Tibial artery (tissue), 4 donors: ENCODE data around the gene STXBP5L.

Experiments
- DNase-seq, 2 donors: peaks; one replicate each; pipeline ENCODE4 v3.0.0-alpha.2; 2019
- H3K27ac ChIP-seq, 2 donors: fragments of 200-600 bp; sonication (generic) in 1 of 2; 1 replicate in 1 of 2; 2 replicates in 1 of 2; pipeline ENCODE4 v1.5.1; 2018 to 2019; ENCODE audit warnings: mild to moderate bottlenecking in 1 of 2
- H3K27me3 ChIP-seq, 2 donors: fragments of 200-600 bp; sonication (generic) in 1 of 2; one replicate each; pipeline versions ENCODE4 v1.5.1 to v1.6.0; 2016 to 2019
- H3K36me3 ChIP-seq, 3 donors: fragments of 200-600 bp; sonication (generic) in 2 of 3; one replicate each; pipeline ENCODE4 v1.5.1; 2016 to 2019; ENCODE audit warnings: mild to moderate bottlenecking in 2 of 3
- H3K4me1 ChIP-seq, 4 donors: fragments of 200-600 bp; sonication (generic) in 2 of 4; 1 replicate in 3 of 4; 2 replicates in 1 of 4; pipeline ENCODE4 v1.5.1; 2016 to 2019
- H3K4me3 ChIP-seq, 2 donors: fragments of 200-600 bp; sonication (generic) in 1 of 2; 1 replicate in 1 of 2; 2 replicates in 1 of 2; pipeline ENCODE4 v1.5.1; 2018 to 2019; ENCODE audit warnings: mild to moderate bottlenecking in 2 of 2
- H3K9me3 ChIP-seq, 3 donors: fragments of 200-600 bp; sonication (generic) in 1 of 3; one replicate each; pipeline ENCODE4 v1.5.1; 2016 to 2019
- CTCF ChIP-seq, 2 experiments: fragments of 200-600 bp in 1 of 2; fragments of 450-650 bp in 1 of 2; IDR thresholded peaks; one replicate each; pipeline ENCODE4 v1.5.1; 2017 to 2019; ENCODE audit warnings: antibody characterized with exemption in 2 of 2, mild to moderate bottlenecking in 1 of 2, moderate library complexity in 1 of 2
- intact Hi-C: fragments of 100-400 bp; cut with DNase I; formaldehyde crosslinking; loops from one replicate; pipeline ENCODE4 v1.15.0; 2023; ENCODE audit warnings: low total_unique reads

The STXBP5L gene

GRCh38 chr3:120908030-120908794 is at the start of gene STXBP5L:
Gene STXBP5L (plus strand): TSS chr3:120908205. CDS start chr3:120909579, 1,374 bp downstream.
- peak within 1 kb of the TSS; percentile 32 to 51 for H3K4me3 ChIP-seq
- H3K27ac ChIP-seq: no peak within 1 kb of the TSS
- intact Hi-C loops: no loop called here
- no peaks in the 10 kb centered on the region for H3K9me3 ChIP-seq
- no peaks in the 10 kb centered on the region for H3K36me3 ChIP-seq
- H3K4me1 ChIP-seq: peaks cover 0 to 20% (median 16%) of the 10 kb centered on the region in 4 donors
- TF ChIP-seq CTCF (IDR thresholded peaks at IDR 0.05): no peak
- peaks cover 0 to 27% of the 10 kb centered on the region in 2 donors for H3K27me3 ChIP-seq
- DNase-seq: peak in 1 of 2 donors; percentile 24

DNA sequence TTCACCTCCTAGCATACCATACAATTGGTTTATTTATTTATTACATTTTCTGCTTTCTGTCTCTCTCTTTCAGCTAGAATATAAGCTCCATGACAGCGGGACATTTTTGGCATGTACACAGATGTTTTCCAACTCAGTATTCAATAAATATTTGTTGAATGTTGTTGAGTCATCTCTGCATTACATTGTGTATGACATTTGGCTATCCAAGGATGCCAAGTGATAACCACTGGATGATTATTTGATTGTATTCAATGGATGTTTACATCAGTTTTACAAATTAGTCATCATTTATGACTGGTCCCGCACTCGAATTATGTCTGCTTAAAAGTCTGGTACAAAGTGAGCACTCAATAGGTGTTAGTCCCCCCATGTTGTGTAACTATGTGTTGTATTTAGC is 49.5 kb upstream of the STXBP5L start:
- no peak for TF ChIP-seq CTCF (IDR thresholded peaks at IDR 0.05)
- intact Hi-C loops: no loop called here
- H3K36me3 ChIP-seq: no peaks in the 10 kb centered on the region
- no peak overlapping the region for H3K27ac ChIP-seq
- DNase-seq: no peak
- H3K4me1 ChIP-seq: peaks cover 0 to 12% (median 2%) of the 10 kb centered on the region in 4 donors
- H3K27me3 ChIP-seq: no peaks in the 10 kb centered on the region
- no peaks in the 10 kb centered on the region for H3K9me3 ChIP-seq
- H3K4me3 ChIP-seq: no peak overlapping the region

DNA sequence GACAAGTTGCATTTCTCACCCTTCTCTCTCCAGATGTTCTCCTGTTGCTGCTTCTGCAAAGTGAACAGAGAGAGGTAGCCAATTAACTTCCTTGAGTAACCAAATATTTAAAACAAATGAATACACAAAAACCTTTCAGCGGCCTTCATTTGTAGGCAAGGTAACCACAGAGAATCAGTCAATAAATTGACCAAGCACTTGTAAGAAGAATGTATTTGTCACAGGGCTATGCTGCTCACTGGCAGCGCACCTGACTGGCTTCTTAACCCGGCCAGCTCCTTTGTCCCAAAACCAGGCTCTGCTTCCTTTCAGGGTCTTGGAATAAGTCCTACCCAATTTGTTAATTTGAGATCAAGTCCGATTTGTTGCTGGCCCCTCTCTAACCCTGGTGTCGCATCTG is 43.5 kb upstream of the STXBP5L start:
- no peak overlapping the region for H3K27ac ChIP-seq
- TF ChIP-seq CTCF (IDR thresholded peaks at IDR 0.05): no peak
- no peaks in the 10 kb centered on the region for H3K27me3 ChIP-seq
- no peaks in the 10 kb centered on the region for H3K36me3 ChIP-seq
- intact Hi-C loops: no loop called here
- DNase-seq: no peak
- no peak overlapping the region for H3K4me3 ChIP-seq
- H3K9me3 ChIP-seq: no peaks in the 10 kb centered on the region
- no peaks in the 10 kb centered on the region for H3K4me1 ChIP-seq

- H3K9me3 ChIP-seq: no peaks in the 10 kb centered on the region
- H3K27ac ChIP-seq: no peak overlapping the region
- no peak overlapping the region for H3K4me3 ChIP-seq
- no peak for TF ChIP-seq CTCF (IDR thresholded peaks at IDR 0.05)
- H3K4me1 ChIP-seq: no peaks in the 10 kb centered on the region
- no peak for DNase-seq
- H3K36me3 ChIP-seq: no peaks in the 10 kb centered on the region
- no peaks in the 10 kb centered on the region for H3K27me3 ChIP-seq
- intact Hi-C loops: no loop called here
These were observed 32.5 kb upstream of the STXBP5L start for GRCh38 chr3:120875507-120875906.

GRCh38 chr3:120875989-120876388 is 32.0 kb upstream of the STXBP5L start:
- no peak for DNase-seq
- Histone ChIP-seq H3K4me3 (no peak overlapping the region), H3K27ac (no peak overlapping the region), H3K36me3 (no peaks in the 10 kb centered on the region), H3K9me3 (no peaks in the 10 kb centered on the region), H3K4me1 (no peaks in the 10 kb centered on the region), H3K27me3 (no peaks in the 10 kb centered on the region)
- intact Hi-C loops: no loop called here
- no peak for TF ChIP-seq CTCF (IDR thresholded peaks at IDR 0.05)
